Ishikawa (cell line): ENCODE measurements around the gene PRELID2.

Experiments
- EP300 ChIP-seq: IDR thresholded peaks from 2 replicates; pipeline ENCODE4 v1.6.1; 2012; ENCODE audit warnings: borderline replicate concordance
- RAD21 ChIP-seq: IDR thresholded peaks from 2 replicates; pipeline ENCODE4 v1.6.1; 2012; ENCODE audit warnings: low read depth
- REST ChIP-seq: IDR thresholded peaks from 2 replicates; pipeline ENCODE4 v1.6.1; 2012; ENCODE audit warnings: low read depth, mild to moderate bottlenecking
- TF ChIP-seq, protein P1 (sequence below): IDR thresholded peaks from 2 replicates; pipeline ENCODE4 v1.6.1; 2012
- TF ChIP-seq, protein P2 (sequence below): IDR thresholded peaks from 2 replicates; pipeline ENCODE4 v1.6.1; 2012

- no peak for TF ChIP-seq EP300
- TF ChIP-seq, protein P1, sequence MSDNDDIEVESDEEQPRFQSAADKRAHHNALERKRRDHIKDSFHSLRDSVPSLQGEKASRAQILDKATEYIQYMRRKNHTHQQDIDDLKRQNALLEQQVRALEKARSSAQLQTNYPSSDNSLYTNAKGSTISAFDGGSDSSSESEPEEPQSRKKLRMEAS, result no peak
- no peak for TF ChIP-seq REST
- TF ChIP-seq, protein P2, sequence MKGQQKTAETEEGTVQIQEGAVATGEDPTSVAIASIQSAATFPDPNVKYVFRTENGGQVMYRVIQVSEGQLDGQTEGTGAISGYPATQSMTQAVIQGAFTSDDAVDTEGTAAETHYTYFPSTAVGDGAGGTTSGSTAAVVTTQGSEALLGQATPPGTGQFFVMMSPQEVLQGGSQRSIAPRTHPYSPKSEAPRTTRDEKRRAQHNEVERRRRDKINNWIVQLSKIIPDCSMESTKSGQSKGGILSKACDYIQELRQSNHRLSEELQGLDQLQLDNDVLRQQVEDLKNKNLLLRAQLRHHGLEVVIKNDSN, result no peak
- no peak for TF ChIP-seq RAD21
Measured at GRCh38 chr5:145833631-145834200, 1.4 kb downstream of the PRELID2 start.
